ENCODE measurements around the gene NWD2.

The NWD2 gene

DNA sequence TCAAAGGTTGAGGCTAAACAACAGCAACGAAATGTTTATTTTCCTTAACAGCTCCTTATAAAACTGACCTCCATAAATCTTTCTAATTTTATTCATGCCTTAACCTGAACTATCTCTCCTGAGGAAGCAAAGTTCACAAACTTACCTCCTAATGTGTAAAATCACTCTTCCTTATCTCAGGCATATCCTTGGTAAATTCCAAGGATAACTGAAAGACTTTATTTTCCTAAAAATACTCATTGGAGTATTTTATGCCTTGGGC is 197.4 kb downstream of the NWD2 start:
- DNase-seq = no peak

DNA sequence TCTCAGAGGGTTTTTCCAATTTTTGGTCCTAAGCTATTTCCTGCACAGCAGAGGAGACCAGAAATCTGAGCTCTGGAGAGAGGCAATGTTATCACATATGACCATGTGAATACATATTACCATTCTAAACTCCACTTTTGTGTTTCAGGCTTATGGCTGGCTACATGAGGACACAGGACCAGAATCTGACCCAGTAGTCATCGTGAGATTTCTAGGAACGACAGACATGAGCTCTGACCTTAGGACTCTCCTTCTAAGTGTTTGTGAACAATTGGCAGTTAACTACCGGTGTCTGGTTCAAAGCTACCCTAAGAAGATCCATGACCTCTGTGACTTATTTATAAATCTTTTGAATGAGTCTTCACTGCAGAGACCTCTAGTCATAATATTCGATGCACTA is 198.6 kb downstream of the NWD2 start:
- DNase-seq = no peak

DNA sequence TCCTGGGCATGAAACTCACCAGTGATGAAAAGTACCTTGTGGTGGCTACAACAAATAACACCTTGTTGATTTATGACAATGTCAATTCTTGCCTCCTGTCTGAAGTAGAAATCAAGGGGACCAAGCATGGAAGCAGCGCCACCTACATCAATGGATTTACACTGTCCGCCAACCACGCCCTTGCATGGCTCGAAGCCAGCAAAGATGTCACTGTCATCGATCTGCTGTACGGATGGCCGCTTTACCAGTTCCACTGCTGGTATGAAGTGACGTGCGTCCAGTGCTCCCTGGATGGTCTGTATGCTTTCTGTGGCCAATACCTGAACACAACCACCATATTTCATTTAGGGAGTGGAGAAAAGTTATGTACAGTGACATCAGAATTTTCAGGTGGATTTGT is 200.5 kb downstream of the NWD2 start:
- no peak for DNase-seq

DNA sequence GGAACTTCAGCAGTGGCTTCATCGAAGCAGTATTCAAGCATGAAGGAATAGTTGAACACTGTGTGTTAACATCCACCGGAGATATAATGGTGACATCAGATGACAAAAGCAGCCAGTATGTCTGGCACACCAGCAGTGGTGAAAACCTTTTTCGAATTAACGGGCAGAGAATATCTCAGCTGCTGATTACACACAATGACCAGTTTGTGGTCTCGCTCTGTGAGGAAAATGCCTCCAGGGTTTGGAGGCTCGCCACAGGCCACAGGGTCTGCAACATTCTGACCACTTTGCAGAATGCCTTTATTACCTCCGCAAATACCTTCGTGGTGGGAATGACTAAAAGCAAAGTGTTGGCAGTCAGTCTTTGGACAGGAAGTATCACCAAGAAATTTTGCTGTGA is 201.5 kb downstream of the NWD2 start:
- no peak for DNase-seq

DNA sequence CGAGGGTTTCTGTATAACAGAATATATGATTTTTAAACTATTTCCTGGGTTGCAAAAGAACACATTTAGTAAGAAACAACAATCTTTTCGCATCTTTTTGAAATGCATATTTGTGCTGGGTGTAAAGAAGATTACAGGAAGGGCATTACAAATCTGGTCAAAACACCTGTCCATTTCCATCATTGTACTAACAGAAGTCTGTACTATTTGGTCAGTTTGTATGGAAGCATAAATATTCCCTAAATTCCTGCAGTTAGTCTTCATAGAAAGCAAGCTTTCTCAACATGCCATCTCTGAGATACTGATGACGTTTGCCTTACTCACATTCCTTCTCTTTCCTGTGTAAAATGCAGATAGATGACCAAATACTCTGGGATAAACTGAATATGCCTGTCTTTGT is 203.3 kb downstream of the NWD2 start:
- no peak for DNase-seq

DNA sequence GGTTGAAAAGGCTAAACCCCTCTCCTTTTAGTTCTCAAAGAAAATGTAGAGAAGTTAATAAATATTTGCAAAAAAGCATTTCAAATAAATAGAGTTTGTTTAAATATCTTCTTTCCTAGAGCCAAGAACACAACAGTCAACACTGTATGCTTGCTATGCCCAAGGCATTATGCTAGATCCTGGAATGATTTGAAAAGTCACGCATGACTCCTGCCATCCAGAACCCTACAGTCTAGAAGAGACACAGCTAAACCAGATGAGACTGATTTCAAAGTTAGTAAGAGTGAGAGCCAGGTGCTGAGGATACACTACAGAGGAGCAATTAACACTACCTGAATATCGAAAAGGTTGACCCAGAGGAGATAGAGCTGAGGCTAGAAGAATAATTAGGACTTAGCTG is 205.8 kb downstream of the NWD2 start:
- no peak for DNase-seq

DNA sequence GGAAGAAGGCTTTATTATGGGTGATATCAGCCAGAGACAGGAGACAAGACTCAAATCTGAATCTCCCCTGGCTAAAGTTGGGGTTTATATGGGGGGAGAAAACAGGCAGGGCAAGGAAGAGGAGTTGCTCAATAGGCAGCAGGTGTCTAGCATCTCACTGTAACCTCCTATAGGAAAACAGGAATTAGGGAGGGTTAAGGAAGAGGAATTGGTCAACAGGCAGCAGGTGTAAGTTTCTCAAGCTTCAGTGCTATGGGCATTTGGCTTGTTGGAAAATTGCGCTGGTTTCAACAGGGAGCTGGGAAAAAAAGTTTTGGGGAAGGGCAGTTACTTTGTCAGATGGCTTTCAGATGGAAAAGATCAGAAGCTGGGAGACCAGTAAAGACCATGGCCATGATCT is 206.4 kb downstream of the NWD2 start:
- DNase-seq = no peak

DNA sequence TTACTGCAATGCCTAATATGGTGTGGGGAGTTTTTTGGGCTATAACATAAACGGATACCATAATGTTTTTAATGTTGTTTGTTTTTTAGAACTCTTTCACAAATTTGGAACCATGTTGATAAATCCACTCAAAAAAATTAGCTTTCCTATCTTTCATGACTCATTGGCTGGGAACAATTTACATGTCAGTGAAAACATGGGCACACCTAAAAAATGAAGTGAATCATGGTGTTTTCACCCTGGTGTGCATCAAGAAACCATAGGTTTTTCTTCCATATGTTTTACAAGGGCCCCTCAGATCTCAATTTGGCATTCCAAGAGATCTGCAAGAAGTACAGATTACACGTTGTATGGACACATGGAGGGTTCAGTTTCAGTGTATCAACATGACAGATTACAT is 207.1 kb downstream of the NWD2 start:
- DNase-seq = no peak

DNA sequence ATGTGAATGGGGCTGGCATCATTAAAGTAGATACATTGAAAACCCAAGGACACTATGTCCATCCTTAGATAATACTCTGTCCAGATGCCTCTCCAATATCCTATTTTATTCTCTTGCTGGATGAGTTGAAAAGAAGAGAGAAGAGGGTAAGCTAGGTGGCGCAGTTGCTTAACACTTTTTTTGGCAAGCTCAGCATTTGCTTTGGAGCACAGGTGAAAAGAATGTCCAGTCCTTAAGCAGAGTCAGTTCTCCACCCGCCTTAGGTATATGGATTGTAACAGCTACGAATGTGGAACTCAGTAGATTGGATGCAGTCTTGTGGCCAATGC is 208.4 kb downstream of the NWD2 start:
- peak; percentile 36 for DNase-seq

DNA sequence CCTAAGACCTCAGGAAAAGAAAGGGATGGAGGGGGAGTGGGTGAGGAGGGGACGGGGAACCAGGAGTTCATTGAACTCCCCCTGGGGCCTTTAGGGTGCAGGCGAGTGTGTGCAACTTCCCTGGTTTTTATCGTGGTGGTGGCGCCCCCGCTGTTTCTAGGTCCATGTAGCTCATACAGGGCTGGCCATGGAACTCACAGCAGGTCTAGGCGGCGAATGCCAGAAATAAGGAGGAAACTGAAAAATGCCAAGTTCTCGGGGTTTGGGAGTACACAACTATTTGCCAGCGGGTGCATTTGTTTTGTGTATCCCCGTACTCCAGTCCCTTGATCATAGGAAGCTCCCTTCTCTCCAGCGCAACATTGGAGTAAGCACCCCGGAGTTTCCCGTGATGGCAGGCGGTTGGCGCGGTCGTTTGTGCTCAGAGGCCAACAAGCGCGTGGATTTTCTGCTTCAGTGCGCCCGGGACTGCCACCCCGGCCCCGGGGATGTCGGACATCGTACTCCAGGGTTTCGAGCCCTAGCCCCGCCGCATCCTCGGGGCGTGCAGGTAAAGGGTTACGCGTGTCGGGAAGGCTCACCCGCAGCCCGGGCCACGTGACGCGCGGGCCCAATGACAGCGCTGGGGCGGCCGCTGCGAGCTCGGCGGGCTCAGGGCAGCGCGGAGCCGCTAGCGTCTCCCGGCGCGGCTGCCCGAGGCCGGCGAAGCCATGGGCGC is 208.9 kb downstream of the NWD2 start:
- DNase-seq = peak; percentile 20

DNA sequence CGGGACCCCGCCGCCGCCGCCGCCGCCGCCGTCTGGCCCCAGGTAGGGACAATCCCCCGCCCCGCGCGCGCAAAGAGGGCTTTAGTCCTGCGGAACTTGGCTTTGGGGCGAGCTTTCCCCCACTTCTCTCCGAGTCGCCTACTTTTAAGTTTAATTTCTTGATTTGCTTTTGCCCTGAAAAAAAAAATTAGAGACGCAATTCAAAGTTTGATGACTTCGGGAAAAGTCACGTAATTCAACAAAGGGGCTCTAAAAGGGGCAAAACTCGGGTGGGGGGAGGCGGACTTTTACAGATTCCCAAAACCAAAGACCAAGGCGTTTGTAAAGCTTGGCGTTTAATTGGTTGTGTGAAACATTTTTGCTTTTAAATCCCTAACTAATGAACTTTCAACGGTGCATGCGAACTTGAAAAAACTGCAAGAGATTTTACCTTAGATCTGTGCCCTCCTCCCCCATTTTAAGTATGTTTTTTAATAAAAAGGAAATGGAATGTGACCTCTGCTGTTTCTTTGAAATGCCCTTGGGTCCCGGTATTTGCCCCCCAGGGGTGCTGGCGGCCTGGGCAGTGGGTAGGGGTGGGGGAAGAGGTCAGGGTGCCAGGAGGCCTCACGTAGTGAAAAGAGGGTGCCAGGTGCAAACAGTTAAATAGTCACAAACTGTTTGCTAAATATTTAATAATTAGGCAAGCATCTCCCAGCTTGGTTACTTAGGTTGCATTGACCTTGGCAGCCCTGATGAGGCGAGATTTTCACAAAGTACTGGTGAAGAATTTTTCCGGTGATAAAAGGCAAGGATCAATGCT is 209.7 kb downstream of the NWD2 start:
- DNase-seq = no peak

DNA sequence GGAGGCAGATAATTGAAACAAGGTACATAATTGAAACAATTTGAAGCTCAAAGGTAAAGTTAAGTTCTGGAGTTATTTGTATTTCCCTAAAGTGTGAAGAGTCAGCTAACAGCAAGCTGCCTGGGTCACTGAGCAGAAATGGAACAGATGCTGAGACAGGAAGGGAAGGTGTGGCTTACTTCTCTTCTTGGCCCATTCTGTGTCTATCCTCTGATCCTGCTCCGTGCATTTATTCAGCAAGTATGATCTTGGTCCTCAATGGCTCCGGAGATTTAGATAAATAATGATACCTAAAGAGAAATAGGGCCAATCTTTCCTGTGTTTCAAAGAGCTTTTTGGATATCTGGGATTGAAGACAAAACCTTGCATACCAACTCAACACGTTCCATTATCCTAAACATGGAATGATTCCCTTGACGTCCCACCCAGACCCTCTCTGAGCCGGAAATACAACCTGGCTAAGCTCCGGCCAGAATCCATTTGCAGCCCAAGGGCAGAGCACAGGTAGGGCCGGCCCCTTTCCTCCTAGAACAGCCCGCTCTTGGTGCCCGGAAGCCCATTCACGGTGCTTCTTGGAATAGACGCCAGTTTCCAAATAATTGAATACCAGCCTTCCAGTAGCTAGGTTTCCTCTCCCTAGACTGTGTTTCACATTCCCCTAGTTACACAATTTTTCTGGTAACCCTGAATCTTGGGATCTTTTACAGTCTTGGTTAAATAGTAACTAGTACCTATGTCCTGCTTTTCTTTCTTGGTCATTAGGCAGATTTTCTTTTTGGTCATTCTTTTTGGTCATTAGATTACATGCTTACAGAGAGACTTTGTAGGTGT is 211.0 kb downstream of the NWD2 start:
- no peak for DNase-seq

DNA sequence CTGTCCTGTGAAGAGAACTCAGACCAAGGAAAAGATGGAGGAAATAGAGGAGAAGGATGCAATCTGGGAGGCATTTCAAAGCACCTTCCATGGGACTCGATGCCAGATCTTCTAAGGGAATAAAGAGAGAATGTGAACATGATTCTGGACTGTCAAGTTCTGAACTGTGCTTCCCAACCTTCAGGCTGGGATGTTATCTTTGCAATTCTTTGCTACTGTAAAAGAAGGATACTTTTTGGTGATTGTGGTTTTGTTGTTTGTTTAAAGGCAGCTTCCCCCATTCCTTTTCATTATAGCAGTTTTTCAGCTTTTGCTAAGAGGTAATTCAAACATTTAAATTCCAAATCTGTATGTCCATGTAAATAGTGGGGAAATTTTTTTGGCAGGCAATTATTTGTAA is 217.3 kb downstream of the NWD2 start:
- DNase-seq = no peak

DNA sequence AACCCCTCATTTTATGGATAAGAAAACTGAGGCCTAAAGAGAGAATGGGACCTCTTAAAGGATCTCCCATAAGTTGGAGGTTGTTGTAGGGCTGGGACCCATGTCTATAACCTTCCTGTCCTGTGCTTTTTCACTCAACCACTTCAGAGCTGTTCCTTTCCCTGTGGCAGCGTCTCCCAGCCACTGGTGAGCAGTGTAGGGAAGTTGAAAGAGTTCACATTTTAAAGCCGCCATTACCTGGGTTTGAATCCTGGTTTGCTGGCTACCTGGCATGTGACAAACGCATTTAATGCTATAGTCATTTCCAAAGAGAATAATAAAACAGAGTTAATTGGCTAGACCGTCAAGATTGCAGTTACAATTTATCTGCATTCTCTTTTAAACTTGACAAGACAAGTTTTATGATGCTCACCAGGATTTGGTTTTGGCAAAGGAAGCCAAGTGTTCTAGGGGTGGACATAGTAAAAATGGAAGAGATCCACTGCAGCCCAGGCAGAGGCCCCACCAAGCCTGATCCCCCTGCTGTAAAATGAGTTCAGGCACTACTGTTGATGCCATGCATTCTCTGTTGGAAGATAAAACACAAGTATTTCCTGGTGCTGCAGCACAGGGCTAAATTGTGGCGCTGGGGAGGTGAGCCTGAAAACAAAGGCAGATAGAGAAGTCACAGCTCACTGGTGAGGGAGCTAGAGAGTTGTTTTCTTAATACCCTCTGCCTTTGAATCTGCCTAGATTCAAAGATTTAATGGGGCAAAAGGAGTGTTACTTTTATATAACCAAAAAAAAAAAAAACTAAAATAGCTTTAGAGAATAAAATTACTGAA is 218.7 kb downstream of the NWD2 start:
- no peak for DNase-seq

DNA sequence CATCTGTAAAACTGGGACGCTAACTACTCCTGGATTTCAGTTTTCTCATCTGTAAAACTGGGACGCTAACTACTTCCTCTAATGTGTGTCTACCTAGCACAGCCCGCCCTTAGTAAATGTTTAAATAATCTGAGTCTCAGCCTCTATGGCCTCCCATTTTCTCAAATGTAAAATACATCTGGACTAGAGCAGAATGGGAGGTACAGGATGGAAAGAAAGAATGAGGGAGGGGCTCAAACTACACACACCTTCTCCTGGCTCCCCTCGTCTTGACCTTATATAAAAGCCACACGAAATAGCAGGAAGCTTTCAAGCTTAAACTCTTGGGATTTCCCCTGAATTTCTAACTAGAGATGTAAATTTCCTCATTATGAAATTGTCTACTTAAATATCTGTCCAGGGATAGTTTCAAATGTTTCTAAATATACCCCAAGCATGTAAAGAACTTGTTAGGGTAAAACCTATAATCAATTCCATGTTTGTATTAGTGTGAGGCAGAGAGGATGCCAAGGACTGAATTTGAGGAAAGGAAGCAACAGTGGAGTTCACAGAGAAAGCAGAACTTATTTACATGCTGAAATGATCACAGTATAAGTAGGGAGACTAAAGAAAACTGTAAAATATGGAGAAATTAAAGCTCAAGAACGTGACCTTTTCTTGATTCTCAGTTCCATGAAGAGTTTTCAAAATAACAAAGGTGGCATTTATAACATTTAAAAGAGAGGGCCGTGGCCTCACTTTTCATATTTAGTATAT is 220.0 kb downstream of the NWD2 start:
- no peak for DNase-seq

DNA sequence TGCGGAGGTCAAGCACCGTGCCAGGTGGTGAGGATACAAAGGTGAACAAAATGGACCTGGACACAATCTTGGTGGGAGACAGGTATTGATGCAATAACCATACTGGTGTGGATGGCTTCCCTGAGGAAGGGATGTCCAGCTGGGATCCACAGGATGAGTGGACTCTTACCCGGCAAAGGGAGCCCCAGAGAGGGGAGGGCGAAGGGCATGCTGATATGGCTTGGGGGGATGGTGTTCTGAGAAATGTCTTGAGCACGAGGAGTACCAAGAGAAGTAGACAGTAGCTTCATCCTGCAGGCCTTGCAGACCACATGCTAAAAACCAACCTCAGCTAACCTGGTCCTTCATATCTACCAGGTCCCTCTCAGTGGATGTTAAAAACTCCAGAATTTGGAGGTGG is 220.8 kb downstream of the NWD2 start:
- DNase-seq = no peak

DNA sequence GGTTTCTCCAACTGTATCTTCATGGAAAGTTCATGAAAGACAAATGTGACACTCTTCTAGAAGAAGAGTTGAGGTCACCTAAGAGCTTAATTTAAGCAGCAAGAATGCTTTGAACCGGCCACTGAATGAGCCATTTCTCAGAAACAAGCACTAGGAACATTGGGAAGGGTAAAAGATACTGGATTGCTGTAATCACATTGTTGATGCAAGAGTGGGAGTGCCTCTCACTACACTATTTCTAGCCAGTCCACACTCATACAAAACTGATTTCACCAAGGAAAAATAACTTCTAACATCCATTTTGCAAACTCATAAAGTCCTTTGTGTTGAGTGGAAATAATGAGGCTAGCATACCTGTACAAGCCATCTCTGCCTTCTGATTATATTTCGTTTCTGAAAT is 221.3 kb downstream of the NWD2 start:
- no peak for DNase-seq

DNA sequence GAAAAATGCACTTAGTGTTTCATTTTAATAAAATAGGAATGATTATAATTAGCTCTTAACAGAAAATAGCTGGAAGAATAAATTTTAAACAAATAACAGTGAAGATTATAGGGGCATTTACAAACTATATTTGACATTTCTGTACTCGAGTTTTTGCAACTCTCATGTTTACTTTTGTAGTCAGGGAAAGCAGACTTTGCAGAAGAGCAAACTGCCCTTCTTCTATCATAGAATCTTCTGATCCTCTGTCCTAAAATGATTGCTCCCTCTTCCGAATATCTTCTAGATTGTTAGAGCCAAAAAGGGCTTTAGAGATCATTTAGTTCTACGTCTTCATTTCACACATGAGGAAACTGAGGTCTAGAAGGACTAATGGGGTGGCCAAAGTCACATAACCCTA is 222.7 kb downstream of the NWD2 start:
- no peak for DNase-seq

DNA sequence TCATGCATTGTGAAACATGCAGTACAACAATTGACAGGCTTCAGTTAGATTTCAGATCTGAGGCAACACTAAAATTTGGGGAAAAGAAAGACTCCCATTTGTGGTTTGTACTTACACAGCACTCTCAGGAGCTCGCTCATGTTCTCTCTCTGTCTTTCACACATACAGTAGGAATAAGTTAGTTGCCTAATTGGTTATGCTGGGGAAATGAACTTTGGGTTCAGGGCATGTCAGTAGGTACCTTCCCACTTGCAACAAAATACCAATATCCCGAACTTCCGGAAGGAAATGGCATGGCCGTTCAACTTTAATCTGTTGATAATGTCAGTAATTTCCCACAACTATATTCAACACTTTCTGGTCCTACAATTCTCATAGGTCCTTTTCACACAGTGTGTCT is 223.3 kb downstream of the NWD2 start:
- no peak for DNase-seq

DNA sequence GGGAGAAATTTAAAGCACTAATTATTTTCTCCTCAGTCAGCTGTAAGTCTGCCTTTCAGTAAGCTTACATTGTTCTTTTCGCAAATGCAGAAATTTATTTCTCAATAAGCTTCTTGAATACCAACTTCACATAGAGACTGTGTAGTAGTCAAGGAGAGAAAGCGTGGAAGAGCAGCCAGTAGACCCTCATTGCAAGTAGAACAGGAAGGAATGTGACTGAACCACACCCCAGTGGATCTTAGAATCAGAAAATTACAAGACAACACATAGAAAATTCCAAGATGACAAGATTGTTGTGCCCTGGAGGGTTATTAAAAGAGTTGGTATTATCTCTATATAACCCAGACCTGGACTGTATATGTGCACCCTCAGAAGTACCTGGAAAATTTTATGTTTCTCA is 224.7 kb downstream of the NWD2 start:
- no peak for DNase-seq

DNA sequence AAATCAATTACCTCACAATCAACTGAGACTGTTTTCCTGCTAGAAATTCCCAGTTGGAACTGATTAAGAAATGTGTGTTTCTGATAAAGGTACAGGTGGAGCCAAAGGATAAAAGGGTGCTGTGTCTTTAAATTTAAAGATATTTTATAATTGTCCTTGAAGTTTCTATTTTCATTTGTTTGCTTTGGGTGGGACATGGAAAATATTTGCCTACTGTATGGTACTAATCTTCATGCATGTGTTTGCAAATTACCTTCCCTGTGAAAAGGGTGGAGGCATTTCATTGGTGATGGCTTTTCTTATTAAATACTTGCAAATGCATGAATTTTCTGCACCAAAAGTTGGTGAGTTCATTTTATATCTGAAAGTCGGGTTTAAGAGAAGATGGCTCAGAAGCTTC is 225.7 kb downstream of the NWD2 start:
- DNase-seq = no peak

DNA sequence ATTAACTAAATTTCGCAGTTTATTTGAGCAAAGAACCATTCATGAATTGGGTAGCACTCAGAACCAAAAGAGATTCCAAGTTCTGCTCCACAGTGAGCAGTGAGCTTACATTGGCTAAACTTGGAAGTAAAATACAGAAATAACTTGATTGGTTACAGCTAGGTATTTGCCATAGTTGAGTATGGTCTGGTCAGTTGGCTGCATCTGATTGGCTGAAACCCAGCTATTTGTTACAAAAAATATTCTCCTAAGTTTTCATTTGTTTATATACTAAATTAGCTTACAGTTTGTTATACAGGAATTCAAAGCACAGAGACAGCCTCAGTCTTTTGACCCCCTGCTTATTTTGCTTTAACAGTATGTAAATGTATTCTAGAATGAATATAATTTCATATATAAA is 226.6 kb downstream of the NWD2 start:
- DNase-seq = no peak

Measured in fibroblast of skin of abdomen (primary cell).